RWPE2 (cell line): ENCODE data around the gene CIAPIN1.

ENCODE experiments used
- ATAC-seq: fragments of 200-7000 bp; cut with Tn5 transposase; 3 replicates; pipeline ENCODE4 v1.9.1; 2021; ENCODE audit warnings: low read depth
- DNase-seq: peaks from one replicate; pipeline ENCODE4 v3.0.0-alpha.2; 2020; ENCODE audit warnings: low spot score
- H3K27ac ChIP-seq: fragments of 450-650 bp; 2 replicates; pipeline ENCODE4 v1.5.1; 2017; ENCODE audit warnings: mild to moderate bottlenecking; ENCODE audit not compliant: poor library complexity, severe bottlenecking
- H3K27me3 ChIP-seq: fragments of 250-450 bp; sonication (Bioruptor Pico); 2 replicates; pipeline ENCODE4 v1.5.1; 2021; ENCODE audit warnings: mild to moderate bottlenecking, moderate library complexity; ENCODE audit not compliant: insufficient read depth, poor library complexity, severe bottlenecking
- H3K36me3 ChIP-seq: fragments of 250-450 bp; sonication (Bioruptor Pico); 2 replicates; pipeline ENCODE4 v1.5.1; 2020; ENCODE audit warnings: low read depth, mild to moderate bottlenecking, moderate library complexity
- H3K4me1 ChIP-seq: fragments of 250-450 bp; sonication (Bioruptor Pico); 2 replicates; pipeline ENCODE4 v1.5.1; 2021; ENCODE audit warnings: mild to moderate bottlenecking, moderate library complexity; ENCODE audit not compliant: insufficient read depth, poor library complexity, severe bottlenecking
- H3K4me3 ChIP-seq: fragments of 250-450 bp; sonication (Bioruptor Pico); 2 replicates; pipeline ENCODE4 v1.5.1; 2021; ENCODE audit warnings: mild to moderate bottlenecking, moderate library complexity; ENCODE audit not compliant: severe bottlenecking
- H3K9me3 ChIP-seq: fragments of 250-450 bp; sonication (Bioruptor Pico); 2 replicates; pipeline ENCODE4 v1.5.1; 2021; ENCODE audit warnings: mild to moderate bottlenecking, moderate library complexity; ENCODE audit not compliant: severe bottlenecking
- TF ChIP-seq, protein P1 (sequence below): fragments of 450-650 bp; IDR thresholded peaks from one replicate; pipeline ENCODE4 v1.5.1; 2017; ENCODE audit warnings: mild to moderate bottlenecking, moderate library complexity; ENCODE audit not compliant: poor library complexity, severe bottlenecking

The CIAPIN1 gene

DNA sequence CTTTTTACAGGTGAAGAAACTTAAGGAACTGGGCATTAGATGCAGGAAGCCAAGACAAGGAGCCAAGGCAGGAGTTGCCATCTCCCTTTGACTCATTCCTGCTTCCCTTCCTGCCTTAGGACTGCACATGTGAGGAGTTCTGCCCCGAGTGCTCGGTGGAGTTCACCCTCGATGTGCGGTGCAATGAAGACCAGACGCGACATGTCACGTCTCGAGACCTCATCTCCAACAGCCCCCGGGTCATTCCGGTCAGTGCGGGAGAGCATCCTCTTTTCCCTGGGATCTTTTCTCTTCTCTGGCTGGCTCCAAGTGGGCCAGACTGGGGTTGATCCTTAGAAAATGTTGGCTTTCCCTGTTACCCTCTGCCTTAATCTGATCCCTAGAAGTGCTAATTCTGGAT, 21.9 kb upstream of the CIAPIN1 start:
- TF ChIP-seq, protein P1, sequence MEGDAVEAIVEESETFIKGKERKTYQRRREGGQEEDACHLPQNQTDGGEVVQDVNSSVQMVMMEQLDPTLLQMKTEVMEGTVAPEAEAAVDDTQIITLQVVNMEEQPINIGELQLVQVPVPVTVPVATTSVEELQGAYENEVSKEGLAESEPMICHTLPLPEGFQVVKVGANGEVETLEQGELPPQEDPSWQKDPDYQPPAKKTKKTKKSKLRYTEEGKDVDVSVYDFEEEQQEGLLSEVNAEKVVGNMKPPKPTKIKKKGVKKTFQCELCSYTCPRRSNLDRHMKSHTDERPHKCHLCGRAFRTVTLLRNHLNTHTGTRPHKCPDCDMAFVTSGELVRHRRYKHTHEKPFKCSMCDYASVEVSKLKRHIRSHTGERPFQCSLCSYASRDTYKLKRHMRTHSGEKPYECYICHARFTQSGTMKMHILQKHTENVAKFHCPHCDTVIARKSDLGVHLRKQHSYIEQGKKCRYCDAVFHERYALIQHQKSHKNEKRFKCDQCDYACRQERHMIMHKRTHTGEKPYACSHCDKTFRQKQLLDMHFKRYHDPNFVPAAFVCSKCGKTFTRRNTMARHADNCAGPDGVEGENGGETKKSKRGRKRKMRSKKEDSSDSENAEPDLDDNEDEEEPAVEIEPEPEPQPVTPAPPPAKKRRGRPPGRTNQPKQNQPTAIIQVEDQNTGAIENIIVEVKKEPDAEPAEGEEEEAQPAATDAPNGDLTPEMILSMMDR: no peak
- Histone ChIP-seq H3K4me1 (no peaks in the 10 kb centered on the region), H3K36me3 (peaks cover 80% of the 10 kb centered on the region), H3K4me3 (no peak overlapping the region), H3K27ac (no peak overlapping the region), H3K27me3 (no peaks in the 10 kb centered on the region), H3K9me3 (no peaks in the 10 kb centered on the region)
- no peak for DNase-seq
- no peak for ATAC-seq

DNA sequence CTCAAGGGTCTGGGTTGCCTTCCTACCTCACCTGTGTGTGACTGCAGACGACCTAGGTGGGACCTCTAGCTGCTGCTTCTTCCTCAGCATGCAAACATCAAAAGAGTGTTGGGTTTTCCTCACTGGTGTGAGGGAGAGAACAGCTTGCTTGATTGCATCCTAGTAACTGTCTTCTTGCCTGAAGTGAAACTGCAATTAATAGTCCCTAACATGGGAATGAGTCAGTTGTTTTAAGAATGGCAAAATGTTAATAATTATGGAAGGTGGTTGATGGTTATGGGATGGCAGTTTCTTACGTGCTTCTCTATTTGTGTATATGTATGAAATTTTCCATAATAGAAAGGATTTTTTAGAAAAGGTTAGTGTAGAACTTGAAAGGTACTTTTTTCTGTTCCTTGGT, 21.2 kb upstream of the CIAPIN1 start:
- Histone ChIP-seq H3K4me1 (no peaks in the 10 kb centered on the region), H3K27me3 (no peaks in the 10 kb centered on the region), H3K9me3 (no peaks in the 10 kb centered on the region), H3K27ac (no peak overlapping the region), H3K36me3 (peaks cover 87% of the 10 kb centered on the region), H3K4me3 (no peak overlapping the region)
- no peak for DNase-seq
- TF ChIP-seq, protein P1: no peak
- ATAC-seq: no peak

DNA sequence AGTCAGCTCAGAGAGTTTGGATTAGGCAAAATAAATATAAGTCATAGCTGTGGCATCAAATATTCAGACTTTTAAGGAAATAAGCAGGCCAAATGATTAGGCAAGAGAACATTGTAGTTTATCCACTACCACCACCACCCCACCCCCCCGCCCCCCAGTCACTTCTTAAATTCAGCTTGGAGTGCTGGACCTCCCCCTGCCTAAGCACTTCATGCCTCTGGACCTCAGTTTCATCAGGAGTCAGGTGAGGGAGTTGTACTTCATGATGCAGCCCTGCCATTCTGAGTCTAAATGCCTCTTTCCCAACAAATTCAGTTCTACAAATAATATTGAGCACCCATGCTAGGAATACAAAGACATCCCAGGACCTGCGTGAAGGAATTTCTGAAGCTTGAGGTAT, 17.3 kb upstream of the CIAPIN1 start:
- no peak for ATAC-seq
- peaks cover 66% of the 10 kb centered on the region for H3K36me3 ChIP-seq
- H3K9me3 ChIP-seq: no peaks in the 10 kb centered on the region
- H3K27ac ChIP-seq: no peak overlapping the region
- TF ChIP-seq, protein P1: no peak
- H3K4me1 ChIP-seq: no peaks in the 10 kb centered on the region
- no peaks in the 10 kb centered on the region for H3K27me3 ChIP-seq
- no peak for DNase-seq
- H3K4me3 ChIP-seq: no peak overlapping the region

DNA sequence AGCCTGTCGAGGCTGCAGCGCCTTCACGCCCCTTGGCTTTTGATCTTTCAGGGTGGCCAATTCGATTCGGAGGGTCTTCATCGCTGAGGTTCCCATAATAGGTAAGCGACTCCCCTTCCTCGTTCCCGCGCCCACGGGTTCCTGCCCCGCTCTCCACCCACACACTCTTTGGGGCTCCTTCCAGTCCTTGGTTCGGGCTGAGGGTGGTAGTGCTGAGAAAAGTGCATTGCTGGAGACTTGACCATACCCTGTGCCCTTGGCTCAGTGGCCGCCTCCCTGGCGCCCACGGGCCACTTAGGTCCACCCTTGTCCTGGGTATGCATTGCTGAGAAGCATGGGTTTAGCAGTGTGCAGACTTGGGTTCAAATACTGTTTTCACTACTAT, 15.8 kb upstream of the CIAPIN1 start:
- DNase-seq (no peak), ATAC-seq (peak; percentile 47)
- Histone ChIP-seq H3K4me3 (peak overlapping the region; percentile 49), H3K27ac (peak overlapping the region; percentile 18), H3K9me3 (no peaks in the 10 kb centered on the region), H3K4me1 (no peaks in the 10 kb centered on the region), H3K27me3 (no peaks in the 10 kb centered on the region), H3K36me3 (peaks cover 62% of the 10 kb centered on the region)
- TF ChIP-seq, protein P1: no peak

DNA sequence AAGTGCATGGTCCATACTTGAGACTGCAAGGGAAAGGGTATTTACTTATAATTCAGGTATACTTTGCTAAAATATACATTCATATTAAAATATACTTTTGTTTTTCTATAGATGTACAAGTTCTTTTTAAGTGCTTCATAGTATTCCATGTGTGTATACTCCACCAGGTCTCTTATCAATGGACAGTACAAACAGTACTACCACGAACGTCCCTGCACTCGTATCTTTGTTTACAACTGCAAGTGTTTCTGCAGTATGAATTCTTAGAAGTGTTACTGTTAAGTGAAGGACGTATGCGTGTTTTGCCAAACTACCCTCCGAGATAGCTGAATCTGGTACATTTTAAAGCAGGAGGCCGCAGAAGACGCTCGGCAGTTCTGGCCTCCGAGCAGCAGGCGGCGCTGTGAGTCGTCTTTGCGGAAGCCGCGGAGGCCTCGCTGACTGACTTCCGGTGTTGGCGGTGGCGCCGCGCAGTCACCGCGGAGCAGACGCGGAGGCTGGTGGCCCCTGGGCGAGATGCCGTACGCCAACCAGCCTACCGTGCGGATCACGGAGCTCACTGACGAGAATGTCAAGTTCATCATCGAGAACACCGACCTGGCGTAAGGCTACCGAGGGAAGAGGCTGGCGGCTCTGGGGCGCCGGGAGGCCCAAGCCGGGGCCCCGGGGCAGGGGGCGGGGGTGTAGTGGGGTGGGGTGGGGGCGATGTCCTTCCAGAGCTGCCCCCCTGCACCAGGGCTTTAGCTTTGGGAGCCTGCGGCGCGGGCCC, 15.2 kb upstream of the CIAPIN1 start, which contains the start of gene POLR2C:
Gene POLR2C (plus strand): TSS at position 471 of the 769 bp plus-strand sequence. CDS start 46 bp downstream, at position 517.
- H3K4me3 ChIP-seq: peak within 1 kb of the TSS; percentile 49
- TF ChIP-seq, protein P1: peak; percentile 96
- H3K36me3 ChIP-seq: peaks cover 62% of the 10 kb centered on the region
- DNase-seq: peak; percentile 86
- no peaks in the 10 kb centered on the region for H3K27me3 ChIP-seq
- peak; percentile 90 for ATAC-seq
- no peaks in the 10 kb centered on the region for H3K9me3 ChIP-seq
- no peaks in the 10 kb centered on the region for H3K4me1 ChIP-seq
- peak within 1 kb of the TSS; percentile 18 for H3K27ac ChIP-seq
